Upper lobe of left lung (tissue), 4 donors: Measurements from ENCODE around the gene GALNT18.

Experiments used
- EP300 ChIP-seq, 4 donors: sonication (generic); formaldehyde crosslinking; IDR thresholded peaks; one replicate each; pipeline ENCODE4 v1.5.1; 2017; ENCODE audit warnings: antibody characterized with exemption in 4 of 4, control low read depth in 2 of 4
- POLR2AphosphoS5 ChIP-seq, 2 donors: sonication (generic); formaldehyde crosslinking; IDR thresholded peaks; one replicate each; pipeline ENCODE4 v1.5.1; 2017; ENCODE audit warnings: antibody characterized with exemption in 2 of 2
- TF ChIP-seq, protein P1 (sequence below), 6 experiments: fragments of 450-650 bp in 4 of 6; fragments of 200-600 bp in 2 of 6; sonication (generic) in 2 of 6; IDR thresholded peaks; one replicate each; pipeline ENCODE4 v1.5.1; 2016 to 2019; ENCODE audit warnings: antibody characterized with exemption in 6 of 6

DNA sequence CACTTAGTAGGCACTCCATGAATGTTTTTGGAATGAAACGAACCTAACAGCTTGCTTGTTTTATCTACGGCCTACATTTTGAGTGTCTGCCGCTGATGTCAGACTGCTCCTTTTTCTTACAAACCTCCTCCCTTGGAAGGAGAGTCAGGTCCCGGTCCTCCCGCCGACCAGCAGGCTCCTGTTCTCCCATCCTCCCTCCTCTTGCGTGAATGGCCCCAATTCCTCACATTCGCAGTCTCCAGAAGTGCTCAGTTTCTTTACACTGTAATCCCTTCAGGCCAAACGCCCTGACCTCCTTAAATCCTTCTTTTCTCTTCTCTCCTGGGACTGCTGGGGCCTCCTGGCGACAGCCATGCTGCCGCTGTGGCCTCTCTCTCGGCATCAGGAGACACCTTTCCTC lies 186.2 kb downstream of the GALNT18 start:
- TF ChIP-seq, protein P1, sequence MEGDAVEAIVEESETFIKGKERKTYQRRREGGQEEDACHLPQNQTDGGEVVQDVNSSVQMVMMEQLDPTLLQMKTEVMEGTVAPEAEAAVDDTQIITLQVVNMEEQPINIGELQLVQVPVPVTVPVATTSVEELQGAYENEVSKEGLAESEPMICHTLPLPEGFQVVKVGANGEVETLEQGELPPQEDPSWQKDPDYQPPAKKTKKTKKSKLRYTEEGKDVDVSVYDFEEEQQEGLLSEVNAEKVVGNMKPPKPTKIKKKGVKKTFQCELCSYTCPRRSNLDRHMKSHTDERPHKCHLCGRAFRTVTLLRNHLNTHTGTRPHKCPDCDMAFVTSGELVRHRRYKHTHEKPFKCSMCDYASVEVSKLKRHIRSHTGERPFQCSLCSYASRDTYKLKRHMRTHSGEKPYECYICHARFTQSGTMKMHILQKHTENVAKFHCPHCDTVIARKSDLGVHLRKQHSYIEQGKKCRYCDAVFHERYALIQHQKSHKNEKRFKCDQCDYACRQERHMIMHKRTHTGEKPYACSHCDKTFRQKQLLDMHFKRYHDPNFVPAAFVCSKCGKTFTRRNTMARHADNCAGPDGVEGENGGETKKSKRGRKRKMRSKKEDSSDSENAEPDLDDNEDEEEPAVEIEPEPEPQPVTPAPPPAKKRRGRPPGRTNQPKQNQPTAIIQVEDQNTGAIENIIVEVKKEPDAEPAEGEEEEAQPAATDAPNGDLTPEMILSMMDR (IDR thresholded peaks at IDR 0.05) = no peak
- TF ChIP-seq EP300 (IDR thresholded peaks at IDR 0.05) (no peak), POLR2AphosphoS5 (IDR thresholded peaks at IDR 0.05) (no peak)
